H9 (cell line): Measurements from ENCODE around the gene ILDR2. TPM values are rescaled to one million over a fixed set of nuclear protein-coding genes. Genes with fewer than 3 reads are reported as not detected.

Experiments
- DNase-seq: peaks from one replicate; pipeline ENCODE4 v3.0.0-alpha.2; 2017
- H2AFZ ChIP-seq: one replicate; pipeline ENCODE4 v1.6.1; 2013; ENCODE audit warnings: mild to moderate bottlenecking, low read length, control low read depth, moderate library complexity
- H2AK5ac ChIP-seq: 2 replicates; pipeline ENCODE4 v1.6.1; 2013; ENCODE audit warnings: low read length, control low read depth, mixed read lengths; ENCODE audit not compliant: insufficient read length
- H2BK120ac ChIP-seq: one replicate; pipeline ENCODE4 v1.6.1; 2013; ENCODE audit warnings: low read depth, mild to moderate bottlenecking, low read length, control low read depth, inconsistent platforms; ENCODE audit not compliant: poor library complexity, severe bottlenecking
- H2BK12ac ChIP-seq: 2 replicates; pipeline ENCODE4 v1.6.1; 2013; ENCODE audit warnings: low read length, control low read depth, mixed read lengths, low read depth; ENCODE audit not compliant: insufficient read length
- H2BK15ac ChIP-seq: 2 replicates; pipeline ENCODE4 v1.6.1; 2013; ENCODE audit warnings: low read depth, low read length, control low read depth
- H2BK20ac ChIP-seq: one replicate; pipeline ENCODE4 v1.6.1; 2013; ENCODE audit warnings: low read depth, mild to moderate bottlenecking, low read length, control low read depth, inconsistent platforms; ENCODE audit not compliant: poor library complexity, severe bottlenecking
- H2BK5ac ChIP-seq: 2 replicates; pipeline ENCODE4 v1.6.1; 2013; ENCODE audit warnings: low read length, control low read depth, mixed read lengths; ENCODE audit not compliant: insufficient read length
- H3K14ac ChIP-seq: 2 replicates; pipeline ENCODE4 v1.6.1; 2013; ENCODE audit warnings: low read length, control low read depth; ENCODE audit not compliant: insufficient read depth
- H3K18ac ChIP-seq: 2 replicates; pipeline ENCODE4 v1.6.1; 2013; ENCODE audit warnings: low read depth, mild to moderate bottlenecking, mixed read lengths, low read length, control low read depth; ENCODE audit not compliant: insufficient read length
- H3K23ac ChIP-seq: 2 replicates; pipeline ENCODE4 v1.6.1; 2013; ENCODE audit warnings: low read length, control low read depth, mixed read lengths, low read depth; ENCODE audit not compliant: insufficient read length
- H3K23me2 ChIP-seq: 2 replicates; pipeline ENCODE4 v1.6.1; 2013; ENCODE audit warnings: low read depth, mild to moderate bottlenecking, mixed read lengths, low read length, control low read depth; ENCODE audit not compliant: insufficient read length, poor library complexity, severe bottlenecking
- H3K27ac ChIP-seq: 2 replicates; pipeline ENCODE4 v1.5.1; 2013; ENCODE audit warnings: low read length, control low read depth, mixed read lengths, low read depth; ENCODE audit not compliant: insufficient read length
- H3K27me3 ChIP-seq: 2 replicates; pipeline ENCODE4 v1.6.1; 2013; ENCODE audit warnings: low read length, control low read depth, inconsistent platforms; ENCODE audit not compliant: insufficient read depth
- H3K4ac ChIP-seq: 2 replicates; pipeline ENCODE4 v1.6.1; 2013; ENCODE audit warnings: low read depth, mild to moderate bottlenecking, control low read depth, inconsistent platforms, low read length, moderate library complexity
- H3K4me1 ChIP-seq: 2 replicates; pipeline ENCODE4 v1.6.1; 2013; ENCODE audit warnings: low read length, control low read depth, inconsistent platforms; ENCODE audit not compliant: insufficient read depth
- H3K4me2 ChIP-seq: 2 replicates; pipeline ENCODE4 v1.6.1; 2013; ENCODE audit warnings: low read length, control low read depth, mixed read lengths; ENCODE audit not compliant: insufficient read length, insufficient read depth
- H3K56ac ChIP-seq: 2 replicates; pipeline ENCODE4 v1.6.1; 2013; ENCODE audit warnings: low read depth, mild to moderate bottlenecking, mixed read lengths, low read length, control low read depth; ENCODE audit not compliant: insufficient read length
- H3K79me1 ChIP-seq: 2 replicates; pipeline ENCODE4 v1.6.1; 2013; ENCODE audit warnings: low read depth, mild to moderate bottlenecking, moderate library complexity, low read length, control low read depth, inconsistent platforms; ENCODE audit not compliant: insufficient read depth, poor library complexity, severe bottlenecking
- H3K79me2 ChIP-seq: 2 replicates; pipeline ENCODE4 v1.6.1; 2013; ENCODE audit warnings: low read length, control low read depth, inconsistent platforms; ENCODE audit not compliant: insufficient read depth
- H3K9ac ChIP-seq: 2 replicates; pipeline ENCODE4 v1.6.1; 2013; ENCODE audit warnings: low read length, control low read depth, mixed read lengths; ENCODE audit not compliant: insufficient read length; ENCODE audit errors: extremely low read depth
- H3K9me3 ChIP-seq: one replicate; pipeline ENCODE4 v1.6.1; 2013; ENCODE audit warnings: low read depth, low read length, inconsistent platforms; ENCODE audit not compliant: control insufficient read depth
- H3T11ph ChIP-seq: one replicate; pipeline ENCODE4 v1.6.1; 2013; ENCODE audit warnings: mild to moderate bottlenecking, low read length, control low read depth, inconsistent platforms
- H4K20me1 ChIP-seq: one replicate; pipeline ENCODE4 v1.6.1; 2013; ENCODE audit not compliant: control insufficient read depth, insufficient read length, insufficient read depth
- H4K5ac ChIP-seq: 2 replicates; pipeline ENCODE4 v1.6.1; 2013; ENCODE audit warnings: low read depth, mild to moderate bottlenecking, mixed read lengths, low read length, control low read depth; ENCODE audit not compliant: insufficient read length
- H4K8ac ChIP-seq: replicated peaks from 2 replicates; pipeline ENCODE4 v1.6.1; 2013; ENCODE audit warnings: low read length, control low read depth, mixed read lengths, low read depth; ENCODE audit not compliant: insufficient read length
- H4K91ac ChIP-seq: 2 replicates; pipeline ENCODE4 v1.6.1; 2013; ENCODE audit warnings: low read depth, mild to moderate bottlenecking, moderate library complexity, mixed read lengths, low read length, control low read depth; ENCODE audit not compliant: insufficient read length
- H3K27ac Mint-ChIP-seq, 3 experiments: 2 replicates in 2 of 3; 3 replicates in 1 of 3; pipeline ENCODE4 v1.8.0; 2020 to 2021; ENCODE audit warnings: mixed read lengths in 3 of 3, mild to moderate bottlenecking in 1 of 3, moderate library complexity in 1 of 3
- H3K27me3 Mint-ChIP-seq: 2 replicates; pipeline ENCODE4 v1.8.0; 2021; ENCODE audit warnings: low read depth, mild to moderate bottlenecking, moderate library complexity, mixed read lengths
- H3K36me3 Mint-ChIP-seq, 3 experiments: 2 replicates in 2 of 3; 3 replicates in 1 of 3; pipeline ENCODE4 v1.8.0; 2020 to 2021; ENCODE audit warnings: low read depth in 3 of 3, mixed read lengths in 3 of 3; ENCODE audit not compliant: insufficient read depth in 1 of 3
- H3K4me1 Mint-ChIP-seq, 2 experiments: 2 replicates each; pipeline ENCODE4 v1.8.0; 2020; ENCODE audit warnings: mixed read lengths in 2 of 2
- H3K4me3 Mint-ChIP-seq, 2 experiments: 2 replicates in 1 of 2; 3 replicates in 1 of 2; pipeline ENCODE4 v1.8.0; 2020 to 2021; ENCODE audit warnings: mild to moderate bottlenecking in 2 of 2, mixed read lengths in 2 of 2, moderate library complexity in 1 of 2
- H3K9me3 Mint-ChIP-seq, 2 experiments: 2 replicates in 1 of 2; 3 replicates in 1 of 2; pipeline ENCODE4 v1.8.0; 2020; ENCODE audit warnings: mild to moderate bottlenecking in 2 of 2, mixed read lengths in 2 of 2, moderate library complexity in 1 of 2
- CTCF ChIP-seq: fragments of 200-600 bp; sonication (generic); conservative IDR thresholded peaks from 3 replicates; pipeline ENCODE4 v1.8.0; 2021; ENCODE audit warnings: antibody characterized with exemption, mild to moderate bottlenecking
- WGBS: extraction: QIAGEN DNeasy Blood & Tissue Kit; methylation state at CpG from one replicate; pipeline ENCODE4 v1.1.7; 2013; ENCODE audit warnings: missing lambda C conversion rate, low lambda C conversion rate, mixed read lengths; ENCODE audit not compliant: insufficient read length; ENCODE audit errors: extremely low coverage; 5-methylcytosine and 5-hydroxymethylcytosine counted together
- total RNA-seq: library from RNA; stranded (reverse); gene quantifications from 2 replicates; pipeline ENCODE4 v1.2.1, GENCODE V29; 2021

The ILDR2 gene
- total RNA-seq, 1 experiment from 2014 or later: 1.1 TPM

GRCh38 chr1:166902279-166902678 is 73.1 kb downstream of the ILDR2 start:
- Mint-ChIP-seq H3K4me1 (no peaks in the 10 kb centered on the region), H3K4me3 (no peak overlapping the region)

More at GRCh38 chr1:166902279-166902678, 73.1 kb downstream of the ILDR2 start:
- Histone ChIP-seq H2BK5ac (no peak overlapping the region), H3K23me2 (no peaks in the 10 kb centered on the region), H4K91ac (no peak overlapping the region), H3K79me2 (no peaks in the 10 kb centered on the region), H4K20me1 (no peaks in the 10 kb centered on the region), H2BK20ac (no peak overlapping the region), H3K4ac (no peak overlapping the region), H3K14ac (no peak overlapping the region), H2AK5ac (no peak overlapping the region), H3K27ac (no peak overlapping the region), H3K56ac (no peak overlapping the region), H2AFZ (no peak overlapping the region), H4K8ac (no peak overlapping the region), H3K18ac (no peak overlapping the region), H2BK12ac (no peak overlapping the region), H3K23ac (no peak overlapping the region), H3K79me1 (no peaks in the 10 kb centered on the region), H2BK120ac (no peak overlapping the region), H3K4me2 (no peak overlapping the region), H3K9ac (no peak overlapping the region), H3T11ph (no peak overlapping the region), H3K4me1 (0 out of 2 replicates have a peak, but pooled peaks cover 3% of the 10 kb centered on the region), H3K9me3 (no peaks in the 10 kb centered on the region), H2BK15ac (no peak overlapping the region), H3K27me3 (no peaks in the 10 kb centered on the region), H4K5ac (no peak overlapping the region)
- TF ChIP-seq CTCF: no peak
- WGBS: no CpG with 5 or more reads among the region's 1 CpG
- no peak for DNase-seq
- H3K9me3 Mint-ChIP-seq: peaks cover 13 to 14% of the 10 kb centered on the region in 2 experiments
- no peaks in the 10 kb centered on the region for H3K27me3 Mint-ChIP-seq
- no peak overlapping the region for H3K27ac Mint-ChIP-seq
- peaks cover 2 to 9% (median 6%) of the 10 kb centered on the region in 3 experiments; a peak in 5 of 7 replicates for H3K36me3 Mint-ChIP-seq
